Mucosa of stomach (tissue), 1 donor: ENCODE data around the gene ESRRB.

Experiments
- H3K27me3 ChIP-seq: one replicate; pipeline ENCODE4 v1.7.0; 2013; ENCODE audit warnings: mild to moderate bottlenecking, low read length; ENCODE audit not compliant: control insufficient read depth, insufficient read depth
- H3K36me3 ChIP-seq: one replicate; pipeline ENCODE4 v1.7.0; 2013; ENCODE audit warnings: low read length; ENCODE audit not compliant: control insufficient read depth, insufficient read depth
- H3K4me1 ChIP-seq: one replicate; pipeline ENCODE4 v1.7.0; 2013; ENCODE audit warnings: mild to moderate bottlenecking, low read length; ENCODE audit not compliant: control insufficient read depth, insufficient read depth
- H3K4me3 ChIP-seq: one replicate; pipeline ENCODE4 v1.7.0; 2013; ENCODE audit warnings: low read length
- H3K9ac ChIP-seq: one replicate; pipeline ENCODE4 v1.7.0; 2013; ENCODE audit warnings: mild to moderate bottlenecking, low read length, moderate library complexity
- H3K9me3 ChIP-seq: one replicate; pipeline ENCODE4 v1.7.0; 2013; ENCODE audit warnings: mild to moderate bottlenecking, low read length, moderate library complexity; ENCODE audit not compliant: control insufficient read depth
- donor health status: Pancreatic carcinoma.

Gene ESRRB

DNA sequence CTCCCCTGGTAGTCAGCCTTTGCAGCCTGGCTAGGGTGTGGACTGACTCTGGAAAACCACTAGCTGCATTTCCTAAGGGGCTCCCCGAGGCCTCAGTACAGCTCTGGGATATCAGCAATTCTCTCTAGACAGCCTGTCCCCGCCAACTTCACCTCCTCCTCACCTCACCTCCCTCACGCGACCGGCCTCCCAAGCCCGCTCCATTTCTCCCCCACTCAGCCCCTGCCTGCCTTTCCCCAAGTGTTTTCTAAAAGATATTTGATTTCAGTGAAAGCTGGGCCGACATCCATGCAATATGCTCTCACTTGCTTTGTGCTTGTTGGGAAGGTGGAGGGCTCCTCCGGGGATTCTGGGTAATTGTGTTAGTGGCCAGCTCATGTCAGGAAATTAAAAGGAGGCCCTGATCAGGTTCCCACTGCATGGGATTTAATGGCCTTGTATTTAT, 91.8 kb downstream of the ESRRB start:
- Histone ChIP-seq H3K4me1 (no peaks in the 10 kb centered on the region), H3K9me3 (no peaks in the 10 kb centered on the region), H3K9ac (no peak overlapping the region), H3K27me3 (no peaks in the 10 kb centered on the region), H3K4me3 (no peak overlapping the region), H3K36me3 (no peaks in the 10 kb centered on the region)

DNA sequence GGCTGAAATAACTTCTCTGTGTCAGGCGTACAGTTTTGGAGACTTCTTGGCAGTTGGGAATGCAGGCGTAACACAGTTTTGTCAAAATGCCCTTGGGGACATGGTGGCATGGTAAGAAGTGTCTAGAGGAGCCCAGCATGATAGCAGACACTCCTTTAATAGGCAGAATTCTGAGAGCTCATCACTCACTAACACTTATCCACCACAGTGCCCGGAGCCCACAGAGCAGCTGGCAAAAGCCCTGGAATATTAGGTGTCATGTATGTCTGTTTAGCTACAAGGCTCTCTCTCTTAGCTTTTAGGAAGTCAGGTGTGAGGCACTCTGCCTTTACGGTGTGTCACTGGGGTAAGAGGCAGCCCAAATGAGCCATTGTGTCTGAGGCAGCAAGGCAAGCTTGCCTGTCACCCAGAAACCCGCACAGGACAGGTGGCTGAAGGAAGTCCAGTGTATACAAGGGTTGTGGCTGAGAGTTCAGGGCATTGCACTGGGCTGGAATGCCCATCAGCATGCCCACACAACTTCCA, 96.3 kb downstream of the ESRRB start:
- Histone ChIP-seq H3K4me3 (no peak overlapping the region), H3K4me1 (no peaks in the 10 kb centered on the region), H3K9ac (no peak overlapping the region), H3K36me3 (no peaks in the 10 kb centered on the region), H3K27me3 (no peaks in the 10 kb centered on the region), H3K9me3 (no peaks in the 10 kb centered on the region)

DNA sequence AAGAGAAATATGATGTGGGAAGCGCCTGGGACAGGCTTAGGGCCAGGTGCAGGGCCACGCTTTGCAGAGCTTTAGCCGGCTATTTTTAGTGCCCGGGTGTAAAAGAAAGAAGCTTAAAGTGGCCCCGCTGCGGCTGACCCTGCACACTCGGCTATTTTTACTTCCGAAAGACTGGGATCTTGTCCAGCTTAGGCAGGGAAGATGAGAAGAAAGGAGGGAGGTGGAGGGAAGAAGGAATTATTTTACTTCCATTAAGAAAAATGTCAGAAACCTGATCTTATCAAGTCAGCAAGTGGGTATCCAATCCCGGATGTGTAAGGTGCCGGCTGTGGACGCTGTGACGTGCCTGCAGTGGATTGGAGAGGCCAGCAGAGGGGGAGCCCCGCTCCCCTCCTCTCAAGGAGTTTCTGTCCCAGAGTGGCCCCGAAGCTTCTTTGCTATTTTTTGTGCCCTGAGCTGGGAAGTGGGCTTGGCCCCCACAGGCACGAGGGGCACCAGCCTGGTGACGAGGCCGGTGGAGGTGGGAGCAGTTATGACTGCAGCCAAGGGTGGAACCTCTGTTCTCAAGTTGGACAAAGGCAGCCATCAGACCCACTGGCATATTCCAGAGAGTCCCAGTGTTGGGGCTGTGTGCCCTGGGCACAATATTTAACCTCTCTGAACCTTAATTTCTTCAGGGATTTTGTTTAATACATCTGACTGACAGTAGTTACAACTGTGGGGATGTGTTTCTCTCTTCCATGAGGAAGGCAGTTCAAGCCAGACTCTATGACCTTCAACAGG, 97.7 kb downstream of the ESRRB start:
- H3K4me1 ChIP-seq = no peaks in the 10 kb centered on the region
- no peak overlapping the region for H3K4me3 ChIP-seq
- H3K9me3 ChIP-seq = no peaks in the 10 kb centered on the region
- no peak overlapping the region for H3K9ac ChIP-seq
- no peaks in the 10 kb centered on the region for H3K36me3 ChIP-seq
- no peaks in the 10 kb centered on the region for H3K27me3 ChIP-seq

DNA sequence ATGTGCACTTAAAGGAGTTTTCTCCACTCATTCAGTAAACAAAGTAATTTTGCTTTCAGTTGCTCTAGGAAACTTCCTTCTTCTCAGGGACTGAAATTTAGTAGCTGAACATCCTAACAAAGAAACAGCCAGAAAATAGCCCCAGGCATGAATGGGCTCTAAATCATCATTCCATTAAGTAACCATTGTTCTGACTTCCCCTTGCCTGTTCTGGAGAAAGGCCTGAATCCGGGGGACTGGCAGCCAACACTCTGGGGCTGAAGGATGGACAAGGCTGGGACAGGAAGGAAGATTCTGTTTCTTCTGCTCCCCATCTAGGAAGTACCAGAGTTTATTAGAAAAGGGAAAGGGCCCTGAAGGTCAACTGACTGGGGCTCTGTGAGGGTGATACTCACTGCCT, 104.5 kb downstream of the ESRRB start:
- no peaks in the 10 kb centered on the region for H3K36me3 ChIP-seq

DNA sequence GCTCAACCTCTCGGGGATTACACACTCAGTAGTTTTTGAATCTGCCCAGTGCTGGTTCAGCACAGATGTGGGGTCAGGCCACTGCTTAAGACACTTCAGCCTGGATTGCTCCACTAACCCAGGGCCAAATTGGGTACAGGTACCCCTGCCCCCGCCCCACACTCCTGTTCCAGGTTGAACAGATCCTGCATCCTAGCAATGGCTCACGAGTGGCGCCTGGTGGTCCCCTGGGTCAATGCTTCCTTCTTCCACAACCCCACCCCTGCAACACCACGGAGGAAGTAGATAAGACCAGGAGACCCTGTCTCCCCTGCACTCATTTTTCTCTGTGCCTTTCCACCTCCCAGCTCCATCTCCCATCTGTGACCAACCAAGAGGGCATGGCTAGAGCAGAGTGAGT, 108.4 kb downstream of the ESRRB start:
- Histone ChIP-seq H3K4me1 (no peaks in the 10 kb centered on the region), H3K27me3 (no peaks in the 10 kb centered on the region), H3K9me3 (no peaks in the 10 kb centered on the region), H3K9ac (no peak overlapping the region), H3K4me3 (no peak overlapping the region), H3K36me3 (no peaks in the 10 kb centered on the region)

More for the DNA sequence above, 104.5 kb downstream of the ESRRB start:
- no peaks in the 10 kb centered on the region for H3K9me3 ChIP-seq
- H3K4me3 ChIP-seq = no peak overlapping the region
- H3K9ac ChIP-seq = no peak overlapping the region
- H3K27me3 ChIP-seq = no peaks in the 10 kb centered on the region
- no peaks in the 10 kb centered on the region for H3K4me1 ChIP-seq

DNA sequence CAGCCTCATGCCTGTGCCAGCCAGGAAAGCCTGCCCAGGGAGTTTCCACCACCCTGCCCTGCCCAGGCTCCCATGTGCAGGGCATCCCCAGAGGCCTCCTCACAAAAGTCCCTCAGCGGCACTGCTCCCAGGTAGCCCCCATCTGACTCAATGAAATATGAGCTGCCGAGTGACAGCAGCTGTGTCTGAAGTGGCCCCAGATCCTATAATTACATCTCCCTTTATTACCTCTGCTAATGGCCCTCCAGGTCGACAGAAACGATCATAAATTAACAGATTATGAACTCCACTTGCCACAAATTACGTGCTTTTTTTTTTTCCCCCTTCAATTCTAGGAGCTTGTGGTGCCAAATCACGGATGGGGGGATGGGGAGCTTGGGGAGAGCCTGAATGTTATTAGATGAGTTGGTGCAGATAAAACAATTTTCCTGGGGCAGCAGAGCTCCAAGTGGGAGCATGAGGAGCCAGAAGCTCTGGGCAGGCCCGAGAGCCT, 110.4 kb downstream of the ESRRB start:
- no peak overlapping the region for H3K9ac ChIP-seq
- H3K36me3 ChIP-seq = no peaks in the 10 kb centered on the region
- H3K27me3 ChIP-seq = no peaks in the 10 kb centered on the region
- no peaks in the 10 kb centered on the region for H3K4me1 ChIP-seq
- H3K4me3 ChIP-seq = no peak overlapping the region
- no peaks in the 10 kb centered on the region for H3K9me3 ChIP-seq

DNA sequence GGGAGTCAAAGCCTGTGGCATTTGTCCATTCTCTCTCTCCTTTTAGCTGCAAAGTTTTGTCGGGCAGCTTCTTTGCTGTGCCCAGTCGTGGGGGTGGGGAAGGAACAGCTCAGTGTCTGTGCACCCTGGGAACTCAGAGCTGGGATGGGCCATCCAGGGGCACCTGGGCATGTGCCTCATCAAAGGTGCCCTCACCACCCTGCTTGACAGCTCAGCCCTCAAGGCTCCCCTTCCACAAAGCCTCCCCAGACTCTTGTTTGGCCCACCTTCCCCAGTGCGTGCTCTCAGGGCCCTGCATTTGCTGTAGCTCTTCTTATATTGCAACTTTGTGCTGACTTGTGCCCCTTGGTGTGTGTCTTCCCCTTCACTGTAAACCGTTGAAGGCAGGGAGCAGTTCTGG, 112.6 kb downstream of the ESRRB start:
- H3K4me1 ChIP-seq = no peaks in the 10 kb centered on the region
- no peaks in the 10 kb centered on the region for H3K36me3 ChIP-seq
- no peaks in the 10 kb centered on the region for H3K27me3 ChIP-seq
- no peak overlapping the region for H3K9ac ChIP-seq
- no peaks in the 10 kb centered on the region for H3K9me3 ChIP-seq
- H3K4me3 ChIP-seq = no peak overlapping the region

DNA sequence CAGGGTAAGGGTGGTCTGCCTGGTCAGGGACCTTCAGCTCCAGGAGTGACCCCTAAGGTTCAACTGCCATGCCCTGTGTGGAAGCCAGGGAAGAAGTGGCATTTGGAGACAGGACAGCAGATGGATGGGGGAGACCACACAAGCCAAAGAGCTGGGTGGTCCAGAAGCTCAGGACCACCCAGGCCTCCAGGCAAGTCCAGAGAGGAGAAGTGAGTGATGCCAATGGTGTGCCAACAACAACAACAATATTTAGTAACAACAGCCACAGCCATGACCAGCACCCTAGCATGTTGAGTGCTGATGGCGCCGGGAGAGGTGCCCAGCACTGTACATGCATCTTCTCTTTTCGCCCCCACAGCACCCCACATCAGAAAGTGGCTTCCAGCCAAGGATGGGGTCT, 113.7 kb downstream of the ESRRB start:
- Histone ChIP-seq H3K4me3 (no peak overlapping the region), H3K4me1 (no peaks in the 10 kb centered on the region), H3K9me3 (no peaks in the 10 kb centered on the region), H3K9ac (no peak overlapping the region), H3K27me3 (no peaks in the 10 kb centered on the region), H3K36me3 (no peaks in the 10 kb centered on the region)

DNA sequence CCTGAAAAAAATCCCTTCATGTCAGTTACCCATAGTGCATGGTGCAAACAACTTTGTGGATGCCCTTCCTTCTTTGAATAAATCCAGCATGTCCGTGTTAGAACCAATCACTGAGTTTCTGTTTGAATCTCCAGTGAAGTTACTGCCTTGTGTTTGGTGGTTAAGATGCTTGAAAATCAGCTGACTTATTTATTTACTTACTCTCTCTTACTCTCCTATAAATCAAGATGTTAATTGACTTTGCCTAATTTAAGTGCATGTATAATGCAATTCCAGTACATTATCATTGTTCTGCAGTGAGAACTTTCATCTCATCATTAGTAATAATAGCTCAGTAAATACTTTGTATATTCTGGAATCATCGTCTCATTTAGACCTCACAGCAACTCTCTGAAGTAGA, 114.2 kb downstream of the ESRRB start:
- Histone ChIP-seq H3K4me1 (no peaks in the 10 kb centered on the region), H3K9ac (no peak overlapping the region), H3K36me3 (no peaks in the 10 kb centered on the region), H3K27me3 (no peaks in the 10 kb centered on the region), H3K9me3 (no peaks in the 10 kb centered on the region), H3K4me3 (no peak overlapping the region)

DNA sequence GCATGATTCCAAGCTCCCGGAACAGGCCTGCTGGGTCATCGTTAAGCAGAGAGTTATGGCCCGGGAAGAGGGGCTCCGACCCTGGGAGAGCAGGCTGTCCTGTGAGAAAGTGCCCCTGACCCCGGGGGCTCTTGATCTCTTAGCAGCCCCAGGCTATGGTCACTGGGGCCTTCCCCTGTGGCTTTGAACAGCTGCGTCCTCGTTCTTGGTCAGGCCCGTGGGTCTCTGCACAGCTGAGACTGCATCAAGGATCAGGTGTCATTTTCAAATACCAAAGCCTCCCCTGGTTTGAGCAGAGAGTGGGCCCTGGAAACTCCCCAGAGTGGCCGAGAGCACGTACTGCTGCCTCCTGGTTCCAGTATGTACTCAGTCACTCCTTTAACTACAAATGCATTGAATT, 114.8 kb downstream of the ESRRB start:
- Histone ChIP-seq H3K27me3 (no peaks in the 10 kb centered on the region), H3K4me1 (no peaks in the 10 kb centered on the region), H3K9ac (no peak overlapping the region), H3K9me3 (no peaks in the 10 kb centered on the region), H3K36me3 (no peaks in the 10 kb centered on the region), H3K4me3 (no peak overlapping the region)

DNA sequence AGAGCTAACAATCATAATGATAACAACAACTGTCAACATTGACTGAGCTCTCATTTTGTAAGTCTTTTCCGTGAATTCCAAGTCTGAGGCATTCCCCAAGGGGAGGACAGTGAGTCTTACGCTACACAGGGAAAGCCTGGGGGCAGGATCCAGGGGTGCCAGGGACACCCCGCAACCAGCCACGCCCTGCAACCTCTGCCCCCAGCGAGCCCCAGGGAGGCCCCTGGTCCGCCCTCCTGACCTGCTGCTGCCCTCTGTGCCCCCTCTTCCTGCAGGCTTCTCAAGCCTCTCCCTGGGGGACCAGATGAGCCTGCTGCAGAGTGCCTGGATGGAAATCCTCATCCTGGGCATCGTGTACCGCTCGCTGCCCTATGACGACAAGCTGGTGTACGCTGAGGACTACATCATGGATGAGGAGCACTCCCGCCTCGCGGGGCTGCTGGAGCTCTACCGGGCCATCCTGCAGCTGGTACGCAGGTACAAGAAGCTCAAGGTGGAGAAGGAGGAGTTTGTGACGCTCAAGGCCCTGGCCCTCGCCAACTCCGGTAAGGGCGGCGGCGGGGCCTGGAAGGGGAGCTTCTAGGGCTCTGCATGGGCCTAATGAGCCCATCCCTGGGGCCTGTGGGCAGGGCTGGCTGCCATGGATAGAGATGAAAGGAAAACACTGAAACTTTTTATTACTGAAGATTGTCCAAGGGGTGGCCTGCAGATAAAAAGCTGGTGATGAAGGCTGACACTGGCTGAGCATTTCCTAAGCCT, 115.4 kb downstream of the ESRRB start:
- no peaks in the 10 kb centered on the region for H3K36me3 ChIP-seq
- no peaks in the 10 kb centered on the region for H3K27me3 ChIP-seq
- H3K9me3 ChIP-seq = no peaks in the 10 kb centered on the region
- no peaks in the 10 kb centered on the region for H3K4me1 ChIP-seq
- no peak overlapping the region for H3K9ac ChIP-seq
- no peak overlapping the region for H3K4me3 ChIP-seq

DNA sequence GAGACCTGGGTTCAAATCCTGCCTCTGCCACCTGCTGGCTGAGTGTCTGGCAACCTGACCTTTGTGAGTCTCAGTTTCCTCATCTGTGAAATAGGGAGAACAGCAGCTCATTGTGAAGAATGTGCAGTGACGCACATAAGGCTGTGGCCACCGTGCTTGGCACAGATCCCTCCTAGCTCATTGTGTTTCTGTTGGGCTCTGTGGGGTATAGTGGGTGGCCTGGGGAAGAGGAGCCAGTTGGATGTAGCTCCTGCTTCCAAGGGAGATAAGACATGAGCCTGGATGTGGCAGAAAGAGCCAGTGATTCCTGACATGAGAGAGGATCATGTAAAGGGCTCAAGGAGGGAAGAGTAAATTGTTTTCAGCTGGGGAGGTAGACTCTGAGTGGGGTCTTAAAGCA, 120.0 kb downstream of the ESRRB start:
- no peaks in the 10 kb centered on the region for H3K27me3 ChIP-seq
- H3K9ac ChIP-seq = no peak overlapping the region
- no peaks in the 10 kb centered on the region for H3K4me1 ChIP-seq
- no peaks in the 10 kb centered on the region for H3K9me3 ChIP-seq
- no peak overlapping the region for H3K4me3 ChIP-seq
- no peaks in the 10 kb centered on the region for H3K36me3 ChIP-seq
